ENCODE results near the gene ATP4B. TPM values are rescaled to one million over a fixed set of nuclear protein-coding genes. Genes with fewer than 3 reads are reported as not detected.
A peak's percentile ranks its signal among the peaks of the same experiment; 100 is the strongest.

The ATP4B gene
- total RNA-seq, 6 experiments from 2014 or later = not detected

- peak overlapping the region in 2 of 3 donors; percentile 39 to 70 for H3K27ac ChIP-seq
- ATAC-seq (peak; percentile 94 to 96 (median 96)), DNase-seq (peak; percentile 91 to 96 (median 94))
- no peak overlapping the region for H3K4me3 ChIP-seq
- no peaks in the 10 kb centered on the region for H3K36me3 ChIP-seq
- no peaks in the 10 kb centered on the region for H3K9me3 ChIP-seq
- H3K4me1 ChIP-seq = peaks cover 0 to 24% (median 6%) of the 10 kb centered on the region in 4 donors
- intact Hi-C loops (cut with DNase I) = no loop called here
- no peaks in the 10 kb centered on the region for H3K27me3 ChIP-seq
- 38% methylated on average over 28 of the region's 42 CpGs for WGBS (ENCODE audit: insufficient coverage, low coverage, low lambda C conversion rate, missing lambda C conversion rate)
- TF ChIP-seq POLR2A (IDR thresholded peaks at IDR 0.05) = no peak
- TF ChIP-seq, protein P1, sequence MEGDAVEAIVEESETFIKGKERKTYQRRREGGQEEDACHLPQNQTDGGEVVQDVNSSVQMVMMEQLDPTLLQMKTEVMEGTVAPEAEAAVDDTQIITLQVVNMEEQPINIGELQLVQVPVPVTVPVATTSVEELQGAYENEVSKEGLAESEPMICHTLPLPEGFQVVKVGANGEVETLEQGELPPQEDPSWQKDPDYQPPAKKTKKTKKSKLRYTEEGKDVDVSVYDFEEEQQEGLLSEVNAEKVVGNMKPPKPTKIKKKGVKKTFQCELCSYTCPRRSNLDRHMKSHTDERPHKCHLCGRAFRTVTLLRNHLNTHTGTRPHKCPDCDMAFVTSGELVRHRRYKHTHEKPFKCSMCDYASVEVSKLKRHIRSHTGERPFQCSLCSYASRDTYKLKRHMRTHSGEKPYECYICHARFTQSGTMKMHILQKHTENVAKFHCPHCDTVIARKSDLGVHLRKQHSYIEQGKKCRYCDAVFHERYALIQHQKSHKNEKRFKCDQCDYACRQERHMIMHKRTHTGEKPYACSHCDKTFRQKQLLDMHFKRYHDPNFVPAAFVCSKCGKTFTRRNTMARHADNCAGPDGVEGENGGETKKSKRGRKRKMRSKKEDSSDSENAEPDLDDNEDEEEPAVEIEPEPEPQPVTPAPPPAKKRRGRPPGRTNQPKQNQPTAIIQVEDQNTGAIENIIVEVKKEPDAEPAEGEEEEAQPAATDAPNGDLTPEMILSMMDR (IDR thresholded peaks at IDR 0.05) = no peak
Measured at GRCh38 chr13:113647351-113648215, 10.4 kb downstream of the ATP4B start.

GRCh38 chr13:113646921-113647340, 11.1 kb downstream of the ATP4B start:
- Histone ChIP-seq H3K27ac (peak overlapping the region in 2 of 3 donors; percentile 39 to 70), H3K27me3 (no peaks in the 10 kb centered on the region), H3K36me3 (peaks cover 0 to 2% (median 0%) of the 10 kb centered on the region in 4 donors), H3K4me3 (no peak overlapping the region), H3K9me3 (no peaks in the 10 kb centered on the region), H3K4me1 (peaks cover 0 to 24% (median 6%) of the 10 kb centered on the region in 4 donors)
- TF ChIP-seq, protein P1 (IDR thresholded peaks at IDR 0.05) = no peak
- TF ChIP-seq POLR2A (IDR thresholded peaks at IDR 0.05) = no peak
- WGBS (ENCODE audit: insufficient coverage, low coverage, low lambda C conversion rate, missing lambda C conversion rate) = 72% methylated on average over 10 of the region's 10 CpGs
- ATAC-seq (peak in 1 of 4 donors; percentile 6), DNase-seq (peak in 1 of 3 donors; percentile 50)
- intact Hi-C loops (cut with DNase I) = no loop called here

GRCh38 chr13:113646376-113646775, 11.6 kb downstream of the ATP4B start:
- WGBS (ENCODE audit: insufficient coverage, low coverage, low lambda C conversion rate, missing lambda C conversion rate) = 74% methylated on average over 11 of the region's 11 CpGs
- peaks cover 0 to 24% (median 6%) of the 10 kb centered on the region in 4 donors for H3K4me1 ChIP-seq
- no peak for TF ChIP-seq POLR2A (IDR thresholded peaks at IDR 0.05)
- TF ChIP-seq, protein P1 (IDR thresholded peaks at IDR 0.05) = no peak
- intact Hi-C loops (cut with DNase I) = no loop called here
- no peaks in the 10 kb centered on the region for H3K27me3 ChIP-seq
- H3K9me3 ChIP-seq = no peaks in the 10 kb centered on the region
- ATAC-seq (no peak), DNase-seq (peak in 1 of 3 donors; percentile 47)
- no peak overlapping the region for H3K27ac ChIP-seq
- no peak overlapping the region for H3K4me3 ChIP-seq
- H3K36me3 ChIP-seq = peaks cover 0 to 2% (median 0%) of the 10 kb centered on the region in 4 donors

GRCh38 chr13:113645329-113645728, 12.7 kb downstream of the ATP4B start:
- no peak for TF ChIP-seq POLR2A (IDR thresholded peaks at IDR 0.05)
- TF ChIP-seq, protein P1 (IDR thresholded peaks at IDR 0.05) = no peak
- ATAC-seq (peak; percentile 4 to 57 (median 40)), DNase-seq (peak in 2 of 3 donors; percentile 50 to 57)
- 39% methylated on average over 9 of the region's 9 CpGs for WGBS (ENCODE audit: insufficient coverage, low coverage, low lambda C conversion rate, missing lambda C conversion rate)
- peaks cover 0 to 5% (median under 1%) of the 10 kb centered on the region in 4 donors for H3K36me3 ChIP-seq
- H3K4me1 ChIP-seq = peaks cover 0 to 24% (median 6%) of the 10 kb centered on the region in 4 donors
- H3K27ac ChIP-seq = peak overlapping the region in 1 of 3 donors; percentile 38
- H3K27me3 ChIP-seq = no peaks in the 10 kb centered on the region
- intact Hi-C loops (cut with DNase I) = no loop called here
- no peaks in the 10 kb centered on the region for H3K9me3 ChIP-seq
- H3K4me3 ChIP-seq = no peak overlapping the region
